IMR-90 (cell line): ENCODE measurements around the gene IQGAP2. TPM values are rescaled to one million over a fixed set of nuclear protein-coding genes. Genes with fewer than 3 reads are reported as not detected.

ENCODE experiments used
- ATAC-seq: fragments of 200-7000 bp; cut with Tn5 transposase; 2 replicates; pipeline ENCODE4 v1.9.1; 2020; ENCODE audit warnings: low read depth, mild to moderate bottlenecking, moderate library complexity
- BruUV-seq: library from RNA; stranded (reverse); fragments of 400-500 nt; replicated peaks from 2 replicates; lab custom pipeline; 2021; lab: Mats Ljungman, UMichigan
- CTCF ChIA-PET: fragments of 300-600 bp; formaldehyde crosslinking; extraction: SDS; loops from one replicate; lab custom pipeline; 2021; ENCODE audit warnings: antibody characterized with exemption; lab: Yijun Ruan, JAX
- POLR2A ChIA-PET: fragments of 300-600 bp; sonication (Branson Sonifier 250); formaldehyde crosslinking; loops from one replicate; lab custom pipeline; 2022; ENCODE audit warnings: antibody characterized with exemption; ENCODE audit not compliant: unreplicated experiment; lab: Charles Lee
- DNase-seq: peaks from one replicate; pipeline ENCODE4 v3.0.0; 2013
- H2AFZ ChIP-seq: replicated peaks from 2 replicates; pipeline ENCODE3; 2013; ENCODE audit warnings: low read length, mild to moderate bottlenecking; ENCODE audit not compliant: poor library complexity
- H2AK5ac ChIP-seq: 2 replicates; pipeline ENCODE4 v1.6.1; 2013; ENCODE audit warnings: low read depth, low read length, inconsistent platforms
- H2AK9ac ChIP-seq: replicated peaks from 2 replicates; pipeline ENCODE3; 2013; ENCODE audit warnings: mild to moderate bottlenecking, low read depth, low read length, moderate library complexity; ENCODE audit not compliant: poor library complexity
- H2BK120ac ChIP-seq: 2 replicates; pipeline ENCODE4 v1.6.1; 2013; ENCODE audit warnings: low read depth, low read length, inconsistent platforms
- H2BK15ac ChIP-seq: 3 replicates; pipeline ENCODE4 v1.6.1; 2013; ENCODE audit warnings: low read depth, low read length, inconsistent platforms
- H2BK20ac ChIP-seq: 2 replicates; pipeline ENCODE4 v1.6.1; 2013; ENCODE audit warnings: low read depth, mild to moderate bottlenecking, inconsistent platforms, low read length, moderate library complexity
- H2BK5ac ChIP-seq: 2 replicates; pipeline ENCODE4 v1.6.1; 2013; ENCODE audit warnings: mild to moderate bottlenecking, low read depth, low read length, inconsistent platforms; ENCODE audit not compliant: poor library complexity, severe bottlenecking
- H3K14ac ChIP-seq: replicated peaks from 2 replicates; pipeline ENCODE4 v1.6.1; 2013; ENCODE audit warnings: low read depth, low read length, inconsistent platforms
- H3K18ac ChIP-seq: 2 replicates; pipeline ENCODE4 v1.6.1; 2013; ENCODE audit warnings: low read depth, low read length, control low read depth
- H3K23ac ChIP-seq: 2 replicates; pipeline ENCODE4 v1.6.1; 2013; ENCODE audit warnings: low read depth, low read length, inconsistent platforms
- H3K27ac ChIP-seq: 2 replicates; pipeline ENCODE4 v1.5.1; 2013; ENCODE audit warnings: mild to moderate bottlenecking, control low read depth, low read length; ENCODE audit not compliant: insufficient read depth
- H3K27me3 ChIP-seq: 2 replicates; pipeline ENCODE4 v1.6.1; 2013; ENCODE audit warnings: low read length; ENCODE audit not compliant: control insufficient read depth, insufficient read depth
- H3K36me3 ChIP-seq: 2 replicates; pipeline ENCODE4 v1.6.1; 2013; ENCODE audit warnings: low read length, mixed read lengths; ENCODE audit not compliant: control insufficient read depth, insufficient read depth
- H3K4ac ChIP-seq: 2 replicates; pipeline ENCODE4 v1.6.1; 2013; ENCODE audit warnings: low read depth, low read length, inconsistent platforms
- H3K4me1 ChIP-seq: 2 replicates; pipeline ENCODE4 v1.6.1; 2013; ENCODE audit warnings: low read length, mixed read lengths; ENCODE audit not compliant: control insufficient read depth, insufficient read depth
- H3K4me2 ChIP-seq: 2 replicates; pipeline ENCODE4 v1.6.1; 2013; ENCODE audit warnings: low read depth, mild to moderate bottlenecking, control low read depth, low read length, moderate library complexity
- H3K4me3 ChIP-seq: 2 replicates; pipeline ENCODE4 v1.5.1; 2013; ENCODE audit warnings: low read depth, mild to moderate bottlenecking, control low read depth, low read length, moderate library complexity; ENCODE audit not compliant: insufficient read depth
- H3K56ac ChIP-seq: 2 replicates; pipeline ENCODE4 v1.6.1; 2013; ENCODE audit warnings: low read length, inconsistent platforms; ENCODE audit not compliant: insufficient read depth; ENCODE audit errors: extremely low read depth
- H3K79me1 ChIP-seq, 2 experiments: 2 replicates each; pipeline ENCODE4 v1.6.1; 2013; ENCODE audit warnings: low read length in 2 of 2, inconsistent platforms in 1 of 2, low read depth in 1 of 2
- H3K9ac ChIP-seq: 2 replicates; pipeline ENCODE4 v1.6.1; 2013; ENCODE audit warnings: low read depth, low read length, control low read depth
- H3K9me1 ChIP-seq: 2 replicates; pipeline ENCODE4 v1.6.1; 2013; ENCODE audit warnings: low read length, inconsistent platforms; ENCODE audit not compliant: insufficient read depth
- H3K9me3 ChIP-seq: 2 replicates; pipeline ENCODE4 v1.6.1; 2013; ENCODE audit warnings: low read length; ENCODE audit not compliant: control insufficient read depth, insufficient read depth
- H4K20me1 ChIP-seq: 2 replicates; pipeline ENCODE4 v1.6.1; 2013; ENCODE audit warnings: low read length, inconsistent platforms; ENCODE audit not compliant: insufficient read depth
- H4K5ac ChIP-seq: 2 replicates; pipeline ENCODE4 v1.6.1; 2013; ENCODE audit warnings: mild to moderate bottlenecking, low read depth, low read length, control low read depth
- H4K8ac ChIP-seq, 2 experiments: 2 replicates each; pipeline ENCODE4 v1.6.1; 2013; ENCODE audit warnings: low read depth in 2 of 2, low read length in 2 of 2, control low read depth in 1 of 2, inconsistent platforms in 1 of 2
- H4K91ac ChIP-seq: 2 replicates; pipeline ENCODE4 v1.6.1; 2013; ENCODE audit warnings: low read depth, low read length, inconsistent platforms; ENCODE audit not compliant: insufficient read depth
- CHD1 ChIP-seq: IDR thresholded peaks from 2 replicates; pipeline ENCODE4 v1.6.1; 2012; ENCODE audit warnings: low read depth, low read length, improper control_type of control experiment
- RAD21 ChIP-seq: IDR thresholded peaks from 2 replicates; pipeline ENCODE4 v1.6.1; 2012; ENCODE audit warnings: low read length, improper control_type of control experiment
- SMC3 ChIP-seq: fragments of 150-350 bp; IDR thresholded peaks from 2 replicates; pipeline ENCODE4 v1.6.1; 2016; ENCODE audit warnings: low read depth, mild to moderate bottlenecking, antibody characterized with exemption, low read length, moderate library complexity
- WGBS, 2 experiments: methylation state at CpG; one replicate each; pipeline versions ENCODE4 v1.1.5 to v1.1.7; 2013; ENCODE audit warnings: missing lambda C conversion rate in 2 of 2; ENCODE audit not compliant: insufficient read length in 1 of 2; ENCODE audit errors: extremely low coverage in 2 of 2; 5-methylcytosine and 5-hydroxymethylcytosine counted together
- dilution Hi-C: fragments of 300-500 bp; cut with HindIII; formaldehyde crosslinking; loops from one replicate; pipeline ENCODE4 v1.14.3; 2018; ENCODE audit warnings: low sequenced_read_pairs; ENCODE audit not compliant: unreplicated experiment
- in situ Hi-C: fragments of 300-500 bp; cut with MboI; formaldehyde crosslinking; loops from 3 replicates; pipeline ENCODE4 v1.14.3; 2019; ENCODE audit warnings: low sequenced_read_pairs, inconsistent platforms, mixed read lengths
- intact Hi-C: fragments of 100-400 bp; cut with micrococcal nuclease; formaldehyde crosslinking; loops from 2 replicates; pipeline ENCODE4 v1.10.0; 2022
- polyA plus RNA-seq, 3 experiments: library from polyadenylated mRNA; depleted of rRNA; stranded (reverse); fragments of >200 nt; gene quantifications; 2 replicates each; pipeline ENCODE4 v1.2.3, GENCODE V29; 2012; ENCODE audit warnings: low replicate concordance in 1 of 3
- total RNA-seq: library from RNA; depleted of rRNA; stranded (reverse); fragments of >200 nt; gene quantifications from 2 replicates; pipeline ENCODE4 v1.2.3, GENCODE V29; 2012

The IQGAP2 gene
- total and polyA plus RNA-seq, 2 of the 4 experiments (the other 2 are of a cell fraction), result 0.21 to 0.36 TPM

DNA sequence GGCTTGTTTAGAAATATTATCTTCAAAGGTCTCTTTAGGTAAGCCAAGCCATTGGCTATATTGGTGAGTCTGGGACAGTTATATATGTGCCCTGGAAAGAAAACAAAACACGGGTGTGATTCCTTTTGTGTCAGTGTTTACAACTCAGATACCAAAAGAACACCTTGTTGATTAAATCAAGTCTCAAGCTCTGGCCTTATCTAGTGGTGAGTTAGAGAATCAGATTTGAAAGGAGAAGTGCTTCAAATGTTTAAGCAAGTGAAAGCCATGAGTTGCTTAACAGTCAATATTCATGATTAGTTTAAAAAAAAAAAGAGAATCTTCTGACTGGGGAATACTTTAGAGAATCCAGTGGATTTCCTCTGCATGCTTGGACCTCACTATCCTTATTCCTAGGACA is 68.3 kb downstream of the IQGAP2 start:
- no peak overlapping the region for H2BK20ac ChIP-seq
- no peaks in the 10 kb centered on the region for H3K9me1 ChIP-seq
- no TSS peak for BruUV-seq
- ChIA-PET POLR2A (no interaction called here), CTCF (no interaction called here)
- H2BK15ac ChIP-seq, result no peak overlapping the region
- H3K27me3 ChIP-seq, result no peaks in the 10 kb centered on the region; the same call in 1 of the 2 replicates
- H3K9me3 ChIP-seq, result no peaks in the 10 kb centered on the region
- H4K91ac ChIP-seq, result no peak overlapping the region
- intact Hi-C loops (loop anchor here (5.0 kb wide), 1 partner anchor 696 kb away; no protein-coding TSS in a partner anchor), dilution Hi-C loops (no loop called here), in situ Hi-C loops (no loop called here)
- H2BK5ac ChIP-seq, result no peak overlapping the region
- no CpG with 5 or more reads among the region's 1 CpG for WGBS, 2 experiments
- H2BK120ac ChIP-seq, result no peak overlapping the region
- no peaks in the 10 kb centered on the region for H3K4me1 ChIP-seq
- H3K79me1 ChIP-seq, result no peaks in the 10 kb centered on the region
- TF ChIP-seq CHD1, result no peak
- no peak for TF ChIP-seq RAD21
- no peak for TF ChIP-seq SMC3
- H3K4ac ChIP-seq, result no peak overlapping the region
- no peak overlapping the region for H3K18ac ChIP-seq
- no peak overlapping the region for H4K8ac ChIP-seq
- ATAC-seq, result no peak
- H3K14ac ChIP-seq, result no peak overlapping the region
- no peak overlapping the region for H3K56ac ChIP-seq
- no peaks in the 10 kb centered on the region for H3K36me3 ChIP-seq
- H3K27ac ChIP-seq, result no peak overlapping the region
- no peak for DNase-seq
- no peak overlapping the region for H3K9ac ChIP-seq
- no peak overlapping the region for H3K23ac ChIP-seq
- H4K20me1 ChIP-seq, result no peaks in the 10 kb centered on the region
- H3K4me3 ChIP-seq, result no peak overlapping the region
- H2AFZ ChIP-seq, result no peak overlapping the region
- H4K5ac ChIP-seq, result no peak overlapping the region
- no peak overlapping the region for H2AK5ac ChIP-seq
- H3K4me2 ChIP-seq, result no peak overlapping the region
- no peak overlapping the region for H2AK9ac ChIP-seq
